GM19463 (cell line): ENCODE results near the gene KRT33A.

Source experiments
- ATAC-seq: cut with Tn5 transposase; IDR thresholded peaks from one replicate; pipeline ENCODE4 v1.9.1; 2021; ENCODE audit warnings: mild to moderate bottlenecking, moderate library complexity; ENCODE audit not compliant: unreplicated experiment

The KRT33A gene

DNA sequence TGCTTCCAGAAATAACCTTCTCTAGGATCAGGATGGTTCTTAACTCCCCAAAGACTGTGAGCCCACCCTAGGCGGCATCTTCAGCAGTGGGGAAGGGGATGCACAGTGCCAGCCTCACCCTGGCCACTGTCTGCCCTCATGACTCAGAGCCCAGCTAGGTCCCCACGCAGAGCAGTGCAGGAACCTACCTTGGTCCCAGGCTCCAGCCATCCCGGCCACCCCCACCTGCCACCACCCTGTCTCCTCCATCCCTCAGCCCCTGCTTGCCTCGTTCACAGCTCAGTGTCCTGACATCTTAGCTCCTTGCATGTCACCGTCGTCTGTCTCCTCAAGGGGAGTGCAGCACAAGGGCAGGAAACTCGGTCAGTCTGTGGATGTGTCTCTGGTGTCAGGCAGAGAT, 19.0 kb downstream of the KRT33A start:
- ATAC-seq, result no peak

DNA sequence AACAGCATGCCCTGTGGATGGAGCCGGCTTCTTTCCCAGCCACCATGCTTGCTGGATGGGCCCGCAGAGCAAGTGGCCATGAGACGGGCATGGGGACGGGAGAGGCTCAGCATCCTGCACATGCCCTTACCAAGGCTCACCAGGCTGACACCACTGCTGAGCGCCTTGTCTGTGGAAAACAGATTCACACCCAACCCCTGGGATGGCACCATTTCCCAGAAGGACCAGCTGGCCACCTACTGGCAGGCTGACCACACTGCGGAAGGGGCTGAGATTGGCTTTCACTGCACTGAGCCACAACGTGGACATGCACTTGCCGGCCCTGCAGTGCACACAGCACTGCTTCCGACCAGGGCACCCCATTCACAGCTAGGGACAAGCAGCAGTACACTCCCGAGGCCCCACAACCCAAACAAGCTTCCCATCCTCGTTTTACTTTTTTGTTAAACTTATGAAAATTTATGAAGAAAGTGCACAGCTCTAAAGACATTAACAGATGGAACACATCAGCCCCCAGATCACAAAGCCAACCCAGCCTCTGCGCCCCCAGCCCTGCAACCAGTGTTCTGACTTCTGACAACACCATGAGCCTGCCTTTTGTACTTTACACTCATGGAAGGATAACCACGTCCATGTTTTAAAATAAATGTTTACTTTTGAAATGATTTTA, 21.2 kb downstream of the KRT33A start:
- ATAC-seq, result no peak

DNA sequence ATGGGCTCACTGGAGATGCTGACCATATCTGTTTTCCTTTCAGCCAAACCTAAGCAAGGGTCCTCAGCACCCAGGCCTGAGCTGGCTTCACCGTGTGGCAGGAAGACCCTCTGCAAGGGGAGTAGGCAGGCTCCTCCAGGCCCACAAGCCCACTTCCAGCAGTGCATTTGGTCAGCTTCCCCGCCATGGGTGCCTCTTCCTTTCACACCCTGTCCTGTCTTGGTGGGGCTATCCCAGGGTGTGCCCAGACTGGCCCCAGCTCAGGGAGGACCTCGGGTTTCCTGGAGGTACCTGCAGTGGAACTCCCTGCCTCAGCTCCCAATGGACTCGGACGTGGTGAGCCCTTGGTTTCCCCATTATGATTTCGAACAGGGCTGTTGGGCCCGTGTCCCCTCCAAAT, 22.4 kb downstream of the KRT33A start:
- ATAC-seq, result no peak

- ATAC-seq, result no peak
Observed at GRCh38 chr17:41327411-41328120, 23.1 kb downstream of the KRT33A start.

- ATAC-seq, result no peak
Observed at GRCh38 chr17:41326173-41327145, 24.2 kb downstream of the KRT33A start.

DNA sequence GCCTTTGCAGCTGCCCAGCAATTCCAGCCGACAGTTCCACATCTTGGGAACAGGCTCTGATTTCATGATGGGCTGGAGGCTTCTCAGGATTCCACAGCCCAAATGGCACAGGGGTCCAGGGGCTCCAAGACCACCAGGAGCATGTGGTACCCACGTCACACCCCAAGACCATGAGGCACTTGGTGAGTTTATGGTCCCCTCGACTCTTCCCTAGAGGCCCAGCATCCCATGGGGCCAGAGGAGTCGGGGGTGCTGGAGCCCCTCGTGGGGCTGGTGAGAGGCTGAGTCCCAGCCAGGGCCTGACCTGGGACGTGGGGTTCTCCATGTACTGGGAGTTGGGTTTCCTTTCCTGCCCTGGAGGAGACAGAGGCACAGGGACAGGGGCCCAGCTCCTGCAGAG, 25.0 kb downstream of the KRT33A start:
- ATAC-seq, result no peak

- no peak for ATAC-seq
Observed at GRCh38 chr17:41325126-41325525, 25.5 kb downstream of the KRT33A start.

GRCh38 chr17:41324180-41325075, 26.2 kb downstream of the KRT33A start:
- ATAC-seq, result no peak

- ATAC-seq, result no peak
Observed at GRCh38 chr17:41322903-41323895, 27.4 kb downstream of the KRT33A start.

DNA sequence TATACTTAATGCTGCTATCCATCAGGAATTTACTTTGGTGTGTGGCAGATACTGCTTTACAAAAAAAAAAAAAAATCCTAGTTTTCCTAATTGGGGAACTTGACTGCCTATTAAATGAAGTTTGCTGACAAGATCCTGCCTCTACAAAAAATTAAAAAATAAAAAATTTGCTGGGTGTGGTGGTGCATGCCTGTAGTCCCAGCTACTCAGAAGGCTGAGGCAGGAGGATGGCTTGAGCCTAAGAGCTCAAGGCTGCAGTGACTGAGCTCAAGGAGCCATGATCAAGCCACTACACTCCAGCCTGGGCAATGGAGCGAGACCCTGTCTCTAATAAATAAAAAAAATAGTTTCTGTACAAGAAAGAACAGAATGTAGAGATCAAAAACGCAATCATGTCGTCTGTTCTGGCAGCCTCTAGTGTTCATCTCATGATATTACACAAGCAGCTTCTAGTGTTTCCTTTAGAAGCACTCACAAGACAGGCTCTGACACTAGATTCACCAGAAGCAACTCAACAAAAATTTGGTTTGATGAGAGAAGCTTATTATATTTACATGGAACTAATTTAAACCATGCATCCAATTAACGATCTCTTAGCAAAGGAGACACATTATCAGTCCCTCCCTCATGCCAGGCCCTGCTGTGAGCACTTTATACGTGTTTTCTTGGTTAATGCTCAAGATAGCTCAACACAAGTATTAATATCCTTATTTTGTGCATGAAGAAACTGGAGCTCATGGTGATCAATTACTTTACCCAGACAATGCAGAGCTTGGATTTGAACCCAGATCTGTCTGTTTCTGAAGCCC, 28.3 kb downstream of the KRT33A start:
- ATAC-seq, result no peak

GRCh38 chr17:41318231-41318630, 32.4 kb downstream of the KRT33A start:
- no peak for ATAC-seq

GRCh38 chr17:41315814-41316445, 34.7 kb downstream of the KRT33A start:
- ATAC-seq, result no peak

DNA sequence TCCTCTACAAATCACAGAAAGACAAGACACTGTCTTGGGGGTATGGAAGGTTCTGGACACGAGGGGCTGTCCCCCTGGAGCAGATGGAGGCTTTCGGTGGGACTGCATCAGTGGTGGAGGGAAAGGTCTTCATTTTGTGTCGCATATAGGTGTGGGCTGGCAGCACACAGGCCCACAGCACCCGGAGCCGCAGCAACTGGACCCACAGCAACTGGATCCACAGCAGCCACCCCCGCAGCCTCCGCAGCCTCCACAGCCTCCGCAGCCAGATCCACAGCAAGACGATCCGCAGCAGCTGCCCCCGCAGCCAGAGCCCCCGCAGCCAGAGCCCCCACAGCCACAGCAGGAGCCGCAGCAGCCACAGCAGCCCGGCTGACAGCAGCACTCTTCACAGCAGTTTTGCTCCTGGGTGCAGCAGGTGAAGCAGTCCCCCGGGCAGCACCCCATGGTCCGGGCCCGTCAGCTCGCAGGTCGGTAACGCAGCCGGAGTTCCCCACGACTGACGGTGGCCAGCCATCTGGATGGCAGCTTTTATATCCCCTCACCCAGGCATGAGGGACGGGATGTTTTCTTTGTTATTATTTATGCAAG, 35.3 kb downstream of the KRT33A start, which contains the start of gene KRTAP17-1:
Gene KRTAP17-1, minus strand, starts transcription at position 507 of the 591 bp plus-strand sequence. Its CDS starts 60 bp downstream, at position 447.
- ATAC-seq, result no peak

- no peak for ATAC-seq
Observed at GRCh38 chr17:41311111-41311510, 39.5 kb downstream of the KRT33A start.

DNA sequence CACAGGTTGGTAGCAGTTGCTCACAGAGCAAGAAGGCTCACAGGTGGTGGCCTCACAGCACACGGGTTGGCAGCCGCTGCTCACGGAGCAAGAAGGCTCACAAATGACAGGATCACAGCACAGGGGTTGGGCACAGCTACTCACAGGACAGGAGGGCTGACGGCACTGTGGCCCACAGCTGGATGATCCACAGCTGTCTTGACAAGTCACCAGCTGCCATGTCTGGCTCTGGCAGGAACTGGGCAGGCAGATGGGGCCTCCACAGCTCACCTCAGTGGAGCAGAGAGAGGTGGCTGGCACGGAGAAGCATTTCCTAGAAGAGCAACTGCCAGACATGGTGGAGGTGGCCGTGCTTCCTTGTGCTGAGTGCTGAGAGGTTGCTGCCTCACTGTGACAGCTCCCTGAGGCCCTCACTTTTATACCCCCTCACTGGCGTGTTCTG, 41.7 kb downstream of the KRT33A start, which contains the start of gene KRTAP16-1:
Gene KRTAP16-1, minus strand, starts transcription at position 392 of the 442 bp plus-strand sequence. Its CDS starts 56 bp downstream, at position 336.
- ATAC-seq, result peak; percentile 32

DNA sequence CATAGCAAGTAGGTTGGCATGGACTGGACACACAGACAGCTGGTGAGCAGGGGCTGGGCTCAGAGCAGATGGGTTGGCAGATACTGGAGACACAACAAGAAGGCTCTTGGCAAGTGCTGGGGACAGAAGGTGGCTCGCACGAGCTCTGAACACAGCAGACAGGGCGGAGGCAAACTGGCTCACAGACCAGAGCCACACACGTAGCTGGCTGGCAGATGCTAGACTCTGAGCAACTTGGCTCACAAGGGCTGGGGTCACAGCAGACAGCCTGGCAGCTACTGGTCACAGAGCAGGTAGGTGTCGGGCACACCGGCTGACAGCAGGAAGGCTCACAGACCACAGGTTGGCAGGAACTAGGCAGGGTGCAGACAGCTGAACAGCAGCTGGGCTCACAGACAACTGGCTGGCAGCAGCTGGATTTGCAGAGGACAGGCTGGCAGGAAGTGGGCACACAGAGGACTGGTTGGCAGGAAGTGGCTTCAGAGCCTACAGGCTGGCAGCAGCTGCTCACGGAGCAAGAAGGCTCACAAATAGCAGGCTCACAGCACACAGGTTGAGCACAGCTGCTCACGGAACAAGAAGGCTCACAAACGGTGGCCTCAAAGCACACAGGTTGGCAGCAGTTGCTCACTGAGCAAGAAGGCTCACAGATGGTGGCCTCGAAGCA, 42.2 kb downstream of the KRT33A start:
- peak; percentile 65 for ATAC-seq

GRCh38 chr17:41307647-41308046, 43.0 kb downstream of the KRT33A start:
- ATAC-seq, result no peak
